LHCN-M2 (cell line): ENCODE data around the gene MAP4K3. TPM values are rescaled to one million over a fixed set of nuclear protein-coding genes. Genes with fewer than 3 reads are reported as not detected.

Experiments used
- DNase-seq: peaks from one replicate; pipeline ENCODE4 v3.0.0-alpha.2; 2012; ENCODE audit warnings: low read depth
- total RNA-seq: library from RNA; depleted of rRNA; stranded (reverse); fragments of >200 nt; gene quantifications from 2 replicates; pipeline ENCODE4 v1.2.3, GENCODE V29; 2014

MAP4K3 gene
- total RNA-seq, 1 experiment from 2014 or later, result 35.0 TPM

GRCh38 chr2:39445934-39446333 is 8.8 kb upstream of the MAP4K3 start:
- no peak for DNase-seq

GRCh38 chr2:39443009-39443408 is 5.9 kb upstream of the MAP4K3 start:
- no peak for DNase-seq

GRCh38 chr2:39437522-39438296 is 624 bp upstream of the MAP4K3 start:
- DNase-seq, result peak; percentile 30

DNA sequence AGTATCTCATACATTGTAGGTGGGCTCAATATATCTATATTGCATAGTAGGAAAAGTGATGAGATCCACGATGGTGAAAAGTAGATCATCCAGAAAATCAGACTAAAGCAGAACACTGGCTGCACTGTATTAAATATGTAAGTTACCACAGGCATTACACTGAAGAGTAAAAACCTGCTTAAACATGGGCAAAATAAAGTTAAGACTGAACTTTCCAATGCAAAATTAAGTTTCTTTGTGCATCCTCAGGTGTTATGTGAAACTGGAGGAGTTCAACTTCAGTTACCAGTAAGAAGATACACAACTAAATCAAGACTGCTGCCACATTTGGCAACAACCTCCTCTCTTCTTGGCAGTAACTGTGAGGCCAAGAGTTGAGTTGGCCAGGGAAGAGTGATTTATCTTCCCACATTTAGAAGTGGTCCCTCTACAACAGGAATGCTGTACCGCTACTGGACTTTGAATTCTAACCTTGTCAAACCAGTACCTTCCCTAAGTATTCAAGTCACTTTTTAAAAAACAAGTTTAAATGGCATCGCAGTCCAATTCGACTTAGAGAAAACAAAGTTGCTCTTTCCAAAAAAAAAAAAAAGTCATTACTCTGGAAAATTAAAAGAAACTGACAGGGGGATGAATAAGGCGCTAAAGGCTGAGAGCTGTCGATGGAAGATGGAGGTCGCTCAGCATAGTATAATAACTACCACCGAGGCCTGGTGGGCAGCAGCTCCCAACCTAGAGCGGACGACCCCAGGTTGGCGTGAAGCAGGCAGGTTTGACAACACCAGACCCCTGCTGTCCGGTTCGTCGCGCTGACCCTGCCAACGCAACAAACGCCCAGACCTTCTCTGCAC is 1.1 kb downstream of the MAP4K3 start:
- DNase-seq, result peak; percentile 46

DNA sequence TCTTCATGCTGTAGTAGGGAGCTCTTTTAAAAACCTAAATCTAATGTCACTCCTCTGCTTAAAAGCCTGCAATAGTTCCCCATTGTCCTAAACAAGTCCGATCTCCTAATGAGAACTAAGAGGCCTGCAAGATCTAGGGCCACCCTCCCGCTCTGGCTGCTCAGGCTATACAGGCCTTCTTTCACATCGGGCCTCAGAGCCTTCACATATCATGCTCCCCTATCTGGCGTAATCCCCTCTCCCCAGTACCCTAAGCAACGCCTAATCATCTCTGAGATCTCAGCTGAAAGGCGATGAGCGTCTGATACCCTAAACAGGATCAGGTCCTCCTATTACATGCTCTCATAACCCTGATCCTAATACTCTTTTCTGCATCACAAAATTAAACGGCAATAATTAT is 1.9 kb downstream of the MAP4K3 start:
- DNase-seq, result no peak

- no peak for DNase-seq
Measured at GRCh38 chr2:39434233-39434897, 2.7 kb downstream of the MAP4K3 start.

GRCh38 chr2:39433586-39434195 is 3.4 kb downstream of the MAP4K3 start:
- no peak for DNase-seq

DNA sequence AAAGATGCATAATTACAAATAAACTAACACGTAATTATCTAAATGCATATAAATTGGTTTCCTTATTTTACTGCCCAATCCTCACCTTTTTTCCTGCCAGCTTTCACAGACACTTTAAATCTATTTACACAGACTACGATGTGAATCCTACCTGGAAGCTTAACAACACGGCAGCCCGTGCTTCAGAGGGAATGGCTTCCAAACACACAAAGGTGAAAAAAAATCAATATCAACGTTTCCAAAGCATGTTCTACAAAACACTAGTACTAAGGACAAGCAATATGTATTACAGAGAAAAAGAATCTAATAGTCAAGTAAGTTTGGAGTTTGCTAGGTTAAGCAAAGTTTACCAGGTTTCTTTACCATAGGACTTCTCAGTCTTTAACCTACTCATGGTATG is 4.4 kb downstream of the MAP4K3 start:
- DNase-seq, result no peak

GRCh38 chr2:39431592-39432316 is 5.3 kb downstream of the MAP4K3 start:
- DNase-seq, result no peak

- no peak for DNase-seq
Measured at GRCh38 chr2:39429746-39430145, 7.3 kb downstream of the MAP4K3 start.

- DNase-seq, result peak; percentile 54
Measured at GRCh38 chr2:39424951-39425350, 12.1 kb downstream of the MAP4K3 start.

DNA sequence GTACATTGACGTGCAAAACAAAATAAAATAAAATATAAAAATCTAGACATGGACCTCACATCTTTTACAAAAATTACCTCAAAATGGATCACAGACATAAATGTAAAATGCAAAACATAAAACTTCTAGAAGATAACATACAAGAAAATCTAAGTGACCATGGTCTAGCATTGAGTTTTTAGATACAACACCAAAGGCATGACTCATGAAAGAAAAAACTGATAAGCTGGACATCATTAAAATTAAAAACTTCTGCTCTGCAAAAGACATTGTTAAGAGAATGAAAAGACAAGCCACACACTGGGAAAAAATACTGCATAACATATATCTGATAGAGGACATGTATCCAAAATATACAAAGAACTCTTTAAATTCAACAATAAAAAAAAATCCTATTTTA is 14.4 kb downstream of the MAP4K3 start:
- no peak for DNase-seq

DNA sequence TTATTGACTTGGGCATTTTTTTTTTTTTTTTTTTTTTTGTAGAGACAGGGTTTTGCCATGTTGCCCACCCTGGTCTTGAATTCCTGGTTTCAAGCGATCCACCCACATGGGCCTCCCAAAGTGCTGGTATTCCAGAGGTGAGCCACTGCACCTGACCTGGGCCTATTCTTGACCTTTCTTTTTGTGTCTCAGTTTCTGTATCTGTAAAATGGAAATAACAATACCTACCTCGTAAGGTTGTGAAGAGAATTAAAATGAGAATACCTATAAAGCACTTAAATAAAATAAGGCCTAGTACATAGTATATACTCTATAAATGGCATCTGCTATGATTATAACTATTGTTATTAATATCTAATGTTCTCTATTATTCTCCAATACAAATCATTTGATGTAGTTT is 15.7 kb downstream of the MAP4K3 start:
- no peak for DNase-seq

DNA sequence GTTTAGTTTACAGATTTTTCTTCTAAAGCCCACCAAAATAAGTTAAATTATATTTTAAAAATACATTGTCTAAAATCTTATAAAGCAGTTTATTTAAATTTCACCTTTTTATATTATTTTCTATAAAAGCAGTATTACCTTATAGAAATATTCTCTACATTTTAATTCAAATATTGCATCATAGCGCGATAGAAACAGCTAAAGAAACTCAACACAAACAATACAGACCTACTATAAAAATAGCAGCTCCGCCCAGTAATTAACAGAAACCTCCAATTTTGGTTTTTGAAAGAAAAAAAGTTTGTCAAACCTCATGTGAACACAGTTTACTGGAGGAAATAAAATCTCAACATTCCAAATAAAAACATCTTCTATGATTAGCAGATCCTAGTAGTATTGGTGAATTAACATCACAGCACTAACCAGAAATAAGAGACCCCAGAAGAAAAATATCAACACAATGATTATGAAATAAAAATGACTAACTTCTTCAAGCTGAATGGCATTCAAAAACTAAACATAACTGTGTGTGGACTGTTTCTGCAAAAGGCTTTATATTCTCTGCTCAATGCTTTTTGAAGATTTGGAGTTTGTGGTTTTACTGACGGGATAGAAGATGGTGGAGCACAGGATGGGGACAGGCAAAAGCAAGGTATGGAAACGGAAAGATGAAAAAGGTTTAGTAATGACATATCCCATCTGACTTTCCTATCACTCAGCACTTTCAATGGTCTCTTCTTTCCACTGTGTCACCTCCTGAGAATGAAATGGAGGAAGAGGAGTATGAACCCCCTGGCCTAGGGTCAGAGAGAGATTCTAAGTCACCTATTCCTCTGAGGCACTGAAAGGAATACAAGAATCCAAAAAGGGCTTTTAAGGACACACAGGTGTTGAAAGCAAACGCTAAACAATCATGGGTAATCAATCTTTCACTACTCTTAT is 17.5 kb downstream of the MAP4K3 start:
- DNase-seq, result peak; percentile 36

DNA sequence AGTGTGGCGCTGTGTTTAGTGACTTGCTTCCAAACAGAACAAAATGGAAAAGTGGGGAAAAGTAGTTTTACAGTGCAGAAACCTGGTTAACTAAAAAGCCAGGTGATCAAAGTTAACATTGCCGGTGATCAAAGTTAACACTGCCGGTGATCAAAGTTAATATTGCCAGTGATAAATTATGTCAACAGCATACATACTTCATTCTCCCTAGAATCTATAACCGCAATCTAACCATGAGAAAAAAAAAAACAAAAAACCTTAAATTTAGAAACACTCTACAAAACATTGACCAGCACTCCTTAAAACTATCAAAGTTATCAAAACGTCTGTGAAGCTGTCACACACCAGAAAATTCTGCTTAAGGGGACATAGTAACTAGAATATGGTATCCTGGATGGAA is 18.6 kb downstream of the MAP4K3 start:
- DNase-seq, result no peak

DNA sequence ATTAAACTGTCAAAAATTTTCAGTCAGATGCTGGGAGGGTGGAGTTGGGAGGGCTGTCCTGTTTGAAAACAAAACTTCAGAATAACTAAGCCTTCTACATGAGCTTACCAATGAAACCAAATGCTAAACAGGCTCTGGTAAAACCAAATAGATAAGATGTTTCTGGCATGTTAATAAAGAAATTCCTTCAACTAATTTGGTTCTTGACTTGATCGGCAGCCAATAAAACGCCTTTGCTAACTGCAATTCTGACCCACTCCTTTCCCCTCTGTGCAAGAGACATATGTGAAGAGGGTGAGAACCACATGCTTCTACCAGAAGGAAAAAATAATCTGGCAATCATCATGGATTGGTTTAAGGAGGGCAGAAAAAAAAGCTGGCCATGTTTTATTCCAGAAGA is 20.9 kb downstream of the MAP4K3 start:
- no peak for DNase-seq

GRCh38 chr2:39413063-39413737 is 23.9 kb downstream of the MAP4K3 start:
- DNase-seq, result peak; percentile 44

DNA sequence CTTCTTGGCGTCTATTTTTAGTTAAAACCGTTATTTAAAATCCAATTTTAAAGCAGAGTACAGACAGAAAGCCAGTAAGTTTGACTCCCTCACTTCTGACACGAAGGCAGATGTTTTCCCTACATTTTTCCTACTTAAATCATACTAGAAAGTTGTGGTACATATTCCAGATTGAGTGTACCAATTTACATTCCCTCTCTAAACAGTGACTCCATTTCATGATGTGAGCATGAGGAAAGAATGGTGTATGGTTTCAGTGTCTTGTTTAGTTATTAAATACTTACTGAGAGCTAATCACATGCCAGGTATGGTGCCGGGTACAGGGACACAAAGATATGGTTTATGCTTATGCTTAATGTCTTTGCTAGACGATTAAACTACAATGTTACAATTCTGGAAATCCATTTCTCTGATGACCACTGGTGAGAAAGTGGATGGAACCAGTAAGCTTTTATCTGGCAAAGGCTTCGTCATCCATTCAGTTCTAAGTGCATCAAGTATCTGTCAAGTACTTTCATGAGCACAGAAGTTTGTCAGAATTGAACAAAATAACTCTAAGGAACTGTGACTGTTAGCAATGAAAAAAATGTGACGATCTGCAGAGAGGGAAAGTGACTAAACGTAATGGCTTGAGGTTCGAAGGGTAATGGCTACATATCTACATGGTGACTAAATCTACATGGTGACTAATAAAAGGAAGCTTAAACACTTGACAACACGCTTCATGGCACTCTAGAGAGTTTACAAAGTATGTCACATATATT is 25.7 kb downstream of the MAP4K3 start:
- peak; percentile 89 for DNase-seq
